ENCODE measurements around the gene GRIA4. TPM values are rescaled to one million over a fixed set of nuclear protein-coding genes. Genes with fewer than 3 reads are reported as not detected.

The GRIA4 gene
- total and polyA plus RNA-seq, 2 of the 13 experiments (the other 11 are each of a cell fraction or from before 2014, with no cell fraction given): not detected

GRCh38 chr11:105789579-105790420 is 179.9 kb downstream of the GRIA4 start:
- in situ Hi-C loops (cut with HindIII; ENCODE audit: extremely low pct_ligation_motif_present, low pct_unique_long_range_greater_than_20kb) (no loop called here), intact Hi-C loops (cut with micrococcal nuclease; ENCODE audit: unreplicated experiment) (no loop called here)
- H3K9me3 ChIP-seq (ENCODE audit: low read length): no peaks in the 10 kb centered on the region
- TF ChIP-seq MAFF (IDR thresholded peaks at IDR 0.05; ENCODE audit: low read depth, low read length) (peak; percentile 73), ZBTB20 (CRISPR knock-in tag; IDR thresholded peaks at IDR 0.05; ENCODE audit: borderline replicate concordance, low read depth) (no peak), ZFYVE20 (CRISPR knock-in tag; IDR thresholded peaks at IDR 0.05; ENCODE audit: borderline replicate concordance, low read depth) (no peak), ZNF337 (CRISPR knock-in tag; IDR thresholded peaks at IDR 0.05; ENCODE audit: borderline replicate concordance, low read depth) (no peak), FOXA1 (IDR thresholded peaks at IDR 0.05) (no peak), FOXA1 (CRISPR knock-in tag; IDR thresholded peaks at IDR 0.05) (no peak), ZZZ3 (CRISPR knock-in tag; IDR thresholded peaks at IDR 0.05; ENCODE audit: borderline replicate concordance) (no peak), ZNF552 (CRISPR knock-in tag; IDR thresholded peaks at IDR 0.05; ENCODE audit: borderline replicate concordance) (no peak), MAFK (conservative IDR thresholded peaks at IDR 0.05 in 1 of 2, IDR thresholded peaks at IDR 0.05 in 1 of 2; ENCODE audit: low read length in 2 of 2) (peak; percentile 51 to 82; a peak in 3 of 4 replicates), ZNF670 (CRISPR knock-in tag; IDR thresholded peaks at IDR 0.05; ENCODE audit: borderline replicate concordance) (no peak), GATAD1 (CRISPR knock-in tag; IDR thresholded peaks at IDR 0.05) (no peak)
- no peaks in the 10 kb centered on the region for H4K20me1 ChIP-seq (ENCODE audit: insufficient read depth, low read length)
- H3K9ac ChIP-seq (ENCODE audit: insufficient read depth, low read depth, low read length): no peak overlapping the region
- ChIA-PET POLR2A (no interaction called here), CTCF (ENCODE audit: low intra/inter-chr PET ratio, low total read pairs) (no interaction called here)
- H3K79me2 ChIP-seq (ENCODE audit: insufficient read depth, low read length): no peaks in the 10 kb centered on the region
- no peak overlapping the region for H3K4me2 ChIP-seq (ENCODE audit: low read depth, low read length)
- no peak overlapping the region for H3K4me3 ChIP-seq (replicated peaks in 1 of 3; ENCODE audit: insufficient read depth in 1 of 3, low read depth in 2 of 3, low read length in 3 of 3)
- FAIRE-seq (no peak), ATAC-seq (no peak), DNase-seq (ENCODE audit: low spot score) (no peak)
- BruUV-seq (replicated peaks): no TSS peak
- WGBS (ENCODE audit: low lambda C conversion rate): 0% methylated on average over 1 of the region's 1 CpG
- no peaks in the 10 kb centered on the region for H3K27me3 ChIP-seq (ENCODE audit: control insufficient read depth in 1 of 2, insufficient read depth in 2 of 2, low read length in 2 of 2)
- H3K27ac ChIP-seq (ENCODE audit: extremely low read length, insufficient read depth, low read length): no peak overlapping the region
- H2AFZ ChIP-seq (ENCODE audit: low read length): no peak overlapping the region
- no peaks in the 10 kb centered on the region for H3K36me3 ChIP-seq (replicated peaks in 1 of 2; ENCODE audit: control insufficient read depth in 1 of 2, insufficient read depth in 2 of 2, low read length in 2 of 2)
- no peaks in the 10 kb centered on the region for H3K4me1 ChIP-seq (ENCODE audit: insufficient read depth, low read length)
